RWPE1 (cell line): ENCODE results near the gene REEP3.

ENCODE experiments used
- CTCF ChIA-PET: fragments of 350-600 bp; sonication (Branson Sonifier 250); formaldehyde crosslinking; extraction: SDS; loops from one replicate; lab custom pipeline; 2021; lab: Yijun Ruan, JAX
- POLR2A ChIA-PET: fragments of 400-600 bp; formaldehyde crosslinking; extraction: SDS; loops from one replicate; lab custom pipeline; 2020; ENCODE audit warnings: antibody characterized with exemption; ENCODE audit not compliant: low non-redundant PET; lab: Yijun Ruan, JAX
- DNase-seq: peaks from one replicate; pipeline ENCODE4 v3.0.0; 2012; ENCODE audit warnings: low spot score
- H3K27ac ChIP-seq: fragments of 450-650 bp; 2 replicates; pipeline ENCODE4 v1.5.1; 2017
- TF ChIP-seq, protein P1 (sequence below): fragments of 450-650 bp; conservative IDR thresholded peaks from 2 replicates; pipeline ENCODE4 v1.5.1; 2017; ENCODE audit warnings: low read depth, mild to moderate bottlenecking

Gene REEP3

DNA sequence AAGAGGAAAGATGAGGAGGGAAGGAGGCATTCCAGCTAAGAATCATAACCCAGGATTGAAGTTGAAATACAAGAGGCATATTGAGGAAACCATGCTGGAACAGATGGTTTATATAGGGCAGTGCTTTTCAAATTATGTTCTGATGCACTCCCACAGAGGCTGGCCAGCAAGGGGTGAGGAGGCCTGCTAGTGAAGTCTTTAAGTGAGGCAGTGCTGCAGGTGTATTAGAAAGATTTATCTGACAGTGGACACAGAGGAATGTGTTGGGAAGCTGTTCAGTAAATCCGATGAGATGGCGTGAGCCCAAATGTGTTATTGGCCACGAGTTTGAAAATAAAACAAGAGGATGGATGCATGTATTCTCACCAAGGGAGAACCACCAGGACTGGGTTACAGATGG lies 28.6 kb downstream of the REEP3 start:
- POLR2A ChIA-PET, result no interaction called here
- DNase-seq, result no peak
- TF ChIP-seq, protein P1, sequence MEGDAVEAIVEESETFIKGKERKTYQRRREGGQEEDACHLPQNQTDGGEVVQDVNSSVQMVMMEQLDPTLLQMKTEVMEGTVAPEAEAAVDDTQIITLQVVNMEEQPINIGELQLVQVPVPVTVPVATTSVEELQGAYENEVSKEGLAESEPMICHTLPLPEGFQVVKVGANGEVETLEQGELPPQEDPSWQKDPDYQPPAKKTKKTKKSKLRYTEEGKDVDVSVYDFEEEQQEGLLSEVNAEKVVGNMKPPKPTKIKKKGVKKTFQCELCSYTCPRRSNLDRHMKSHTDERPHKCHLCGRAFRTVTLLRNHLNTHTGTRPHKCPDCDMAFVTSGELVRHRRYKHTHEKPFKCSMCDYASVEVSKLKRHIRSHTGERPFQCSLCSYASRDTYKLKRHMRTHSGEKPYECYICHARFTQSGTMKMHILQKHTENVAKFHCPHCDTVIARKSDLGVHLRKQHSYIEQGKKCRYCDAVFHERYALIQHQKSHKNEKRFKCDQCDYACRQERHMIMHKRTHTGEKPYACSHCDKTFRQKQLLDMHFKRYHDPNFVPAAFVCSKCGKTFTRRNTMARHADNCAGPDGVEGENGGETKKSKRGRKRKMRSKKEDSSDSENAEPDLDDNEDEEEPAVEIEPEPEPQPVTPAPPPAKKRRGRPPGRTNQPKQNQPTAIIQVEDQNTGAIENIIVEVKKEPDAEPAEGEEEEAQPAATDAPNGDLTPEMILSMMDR, result no peak
- CTCF ChIA-PET, result no interaction called here
- no peak overlapping the region for H3K27ac ChIP-seq

DNA sequence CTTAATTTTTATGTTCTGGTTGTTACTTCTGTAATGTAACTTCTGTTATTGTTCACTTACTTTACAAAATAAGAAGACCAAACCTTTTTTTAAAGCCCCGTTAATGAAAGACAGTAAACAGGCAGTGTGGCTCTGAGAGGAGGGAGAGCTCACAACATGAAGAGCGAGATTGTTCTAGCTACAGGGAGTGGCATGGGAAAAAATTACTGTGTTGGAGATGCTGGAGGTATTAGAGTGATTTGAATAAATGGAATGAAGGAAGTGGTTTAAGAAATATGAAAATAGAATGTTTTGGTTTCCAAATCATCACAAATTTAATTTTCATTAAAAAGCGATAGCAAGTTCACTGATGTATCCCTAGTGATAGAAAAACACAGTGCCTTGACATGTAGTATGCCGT lies 31.8 kb downstream of the REEP3 start:
- POLR2A ChIA-PET, result no interaction called here
- no peak overlapping the region for H3K27ac ChIP-seq
- peak; percentile 66 for DNase-seq
- TF ChIP-seq, protein P1, result no peak
- CTCF ChIA-PET, result interaction anchor here (0.6 kb wide), 1 partner anchor 13 kb away, joined by 3 read pairs; no protein-coding TSS in a partner anchor

DNA sequence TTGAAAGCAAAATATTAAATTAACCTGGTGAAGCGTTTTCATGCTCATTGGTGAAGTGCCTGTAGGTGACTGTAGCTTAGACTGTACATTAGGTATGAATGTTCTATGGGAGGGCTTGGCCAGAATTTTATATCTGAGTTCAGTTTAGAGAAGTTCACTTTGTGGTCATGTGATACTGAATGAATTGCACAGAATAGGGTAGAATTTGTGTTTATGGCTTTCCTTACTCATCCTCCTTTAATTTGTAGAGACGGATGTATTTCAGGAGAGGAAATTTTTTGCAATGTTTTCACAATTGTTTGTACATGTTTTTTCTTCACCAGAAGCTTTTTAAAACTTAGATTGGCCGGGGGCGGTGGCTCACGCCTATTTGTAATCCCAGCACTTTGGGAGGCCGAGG lies 32.3 kb downstream of the REEP3 start:
- CTCF ChIA-PET, result interaction anchor here (0.6 kb wide), 1 partner anchor 13 kb away, joined by 3 read pairs; no protein-coding TSS in a partner anchor
- peak; percentile 41 for DNase-seq
- H3K27ac ChIP-seq, result peak overlapping the region; percentile 93
- POLR2A ChIA-PET, result no interaction called here
- TF ChIP-seq, protein P1, result no peak

DNA sequence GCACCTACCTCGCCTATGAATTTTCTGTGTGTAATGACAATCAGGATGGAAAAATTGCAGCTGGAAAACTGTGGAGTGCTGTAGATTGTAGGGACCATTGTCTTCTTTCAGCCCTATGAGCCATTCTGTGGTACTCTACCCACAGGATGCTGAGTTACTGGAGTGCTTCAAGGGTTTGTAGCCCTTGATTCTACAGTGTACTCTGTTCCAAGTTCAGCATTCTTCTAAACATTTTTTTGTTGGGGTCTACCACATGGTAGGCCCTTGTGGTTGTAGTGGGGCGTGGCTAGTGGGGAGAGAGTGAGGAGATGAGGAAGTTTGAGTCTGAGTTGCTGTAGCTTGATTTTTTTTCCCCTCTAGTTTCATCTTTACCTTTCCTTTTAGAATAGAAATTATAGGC lies 33.5 kb downstream of the REEP3 start:
- ChIA-PET POLR2A (no interaction called here), CTCF (no interaction called here)
- peak; percentile 27 for DNase-seq
- TF ChIP-seq, protein P1, result no peak
- no peak overlapping the region for H3K27ac ChIP-seq

DNA sequence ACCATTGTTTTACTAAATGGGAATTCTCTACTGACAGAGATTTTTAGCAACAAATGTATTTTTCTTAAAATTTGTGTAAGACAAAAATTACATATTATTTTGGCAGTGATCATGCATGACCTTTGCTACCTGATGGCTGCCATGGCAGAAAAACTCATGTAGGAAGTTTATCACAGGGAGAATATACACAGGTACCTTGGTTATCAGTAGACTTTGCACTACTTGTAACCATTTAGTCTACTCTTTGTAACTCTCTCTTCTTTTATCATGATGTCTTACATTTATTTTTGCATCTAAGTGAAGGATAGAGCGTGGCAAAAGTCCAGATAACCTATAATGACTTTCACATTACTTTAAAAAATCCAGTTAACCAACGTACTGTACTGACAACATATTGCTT lies 34.1 kb downstream of the REEP3 start:
- POLR2A ChIA-PET, result no interaction called here
- no peak for DNase-seq
- TF ChIP-seq, protein P1, result no peak
- CTCF ChIA-PET, result no interaction called here
- H3K27ac ChIP-seq, result no peak overlapping the region

DNA sequence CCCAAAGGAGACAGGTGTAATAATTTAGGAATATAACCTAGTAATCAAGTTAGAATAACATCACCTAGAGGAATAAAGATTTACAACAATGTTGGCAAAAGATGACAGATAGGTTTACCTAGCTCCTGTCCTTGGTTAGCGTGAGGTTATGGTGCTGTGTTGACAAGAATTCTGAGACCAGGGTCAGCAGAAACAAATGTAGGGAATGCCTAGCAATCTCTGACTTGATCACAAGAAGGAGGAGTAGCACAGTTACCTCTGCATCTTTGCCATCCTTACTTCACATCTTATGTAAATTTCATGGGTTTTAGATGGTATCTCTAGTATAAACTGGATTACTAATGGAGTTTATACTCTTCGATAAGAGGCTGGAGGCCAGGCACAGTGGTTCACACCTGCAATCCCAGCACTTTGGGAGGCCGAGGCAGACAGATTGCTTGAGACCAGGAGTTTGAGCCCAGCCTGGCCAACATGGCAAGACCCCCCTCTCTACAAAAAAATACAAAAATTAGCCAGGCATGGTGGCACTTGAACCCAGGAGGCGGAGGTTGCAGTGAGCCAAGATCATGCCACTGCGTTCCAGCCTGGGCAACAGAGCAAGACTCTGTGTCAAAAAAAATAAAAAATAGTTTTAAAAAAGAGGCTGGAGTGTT lies 37.1 kb downstream of the REEP3 start:
- CTCF ChIA-PET, result no interaction called here
- POLR2A ChIA-PET, result no interaction called here
- no peak for DNase-seq
- no peak overlapping the region for H3K27ac ChIP-seq
- TF ChIP-seq, protein P1, result no peak
